Stimulated activated CD4-positive, alpha-beta T cell treated with anti-CD3 and anti-CD28 coated beads, Interleukin-4, amount 100 ng/mL, for 24 hours (primary cell): ENCODE measurements around the gene SEMA6A.

ENCODE experiments used
- DNase-seq: peaks from one replicate; pipeline ENCODE4 v3.0.0-alpha.2; 2020

SEMA6A gene

DNA sequence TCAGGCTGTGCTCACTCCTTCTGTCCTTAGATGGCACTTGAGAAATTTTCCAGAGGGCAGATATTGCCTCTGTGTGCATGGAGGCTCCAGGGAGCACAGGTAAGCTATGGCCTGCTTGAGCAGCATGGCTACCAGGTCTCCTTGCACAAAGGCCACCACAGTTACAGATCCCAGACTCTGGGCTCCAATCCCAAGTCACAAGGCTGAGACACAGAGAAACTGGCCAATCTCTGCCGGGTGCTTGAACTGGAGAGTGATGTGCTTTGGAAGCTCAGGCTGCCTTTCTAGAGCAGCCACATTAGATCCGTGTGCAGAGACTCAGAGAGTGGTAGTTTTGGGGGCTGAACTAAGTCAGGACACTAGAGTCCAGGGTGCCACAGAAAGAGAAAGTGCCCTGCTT is 145.7 kb downstream of the SEMA6A start:
- no peak for DNase-seq

- DNase-seq: no peak
Observed at GRCh38 chr5:116428413-116428812, 146.2 kb downstream of the SEMA6A start.

- no peak for DNase-seq
Observed at GRCh38 chr5:116424951-116425350, 149.7 kb downstream of the SEMA6A start.

DNA sequence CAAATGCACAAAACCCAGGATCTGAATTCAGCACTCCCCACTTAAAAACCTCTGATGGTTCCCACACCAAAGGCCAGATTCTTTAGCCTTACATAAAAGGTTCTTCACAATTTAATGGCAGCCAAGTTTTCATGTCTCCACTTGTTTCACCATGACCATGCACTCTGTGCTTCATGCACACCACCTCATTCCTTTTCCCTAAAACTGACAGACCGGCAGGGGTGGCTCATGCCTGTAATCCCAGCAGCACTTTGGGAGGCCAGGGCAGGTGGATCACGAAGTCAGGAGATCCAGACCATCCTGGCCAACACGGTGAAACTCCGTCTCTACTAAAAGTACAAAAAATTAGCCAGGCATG is 150.4 kb downstream of the SEMA6A start:
- DNase-seq: no peak

- DNase-seq: no peak
Observed at GRCh38 chr5:116423587-116424257, 150.9 kb downstream of the SEMA6A start.

- DNase-seq: no peak
Observed at GRCh38 chr5:116423141-116423540, 151.5 kb downstream of the SEMA6A start.

DNA sequence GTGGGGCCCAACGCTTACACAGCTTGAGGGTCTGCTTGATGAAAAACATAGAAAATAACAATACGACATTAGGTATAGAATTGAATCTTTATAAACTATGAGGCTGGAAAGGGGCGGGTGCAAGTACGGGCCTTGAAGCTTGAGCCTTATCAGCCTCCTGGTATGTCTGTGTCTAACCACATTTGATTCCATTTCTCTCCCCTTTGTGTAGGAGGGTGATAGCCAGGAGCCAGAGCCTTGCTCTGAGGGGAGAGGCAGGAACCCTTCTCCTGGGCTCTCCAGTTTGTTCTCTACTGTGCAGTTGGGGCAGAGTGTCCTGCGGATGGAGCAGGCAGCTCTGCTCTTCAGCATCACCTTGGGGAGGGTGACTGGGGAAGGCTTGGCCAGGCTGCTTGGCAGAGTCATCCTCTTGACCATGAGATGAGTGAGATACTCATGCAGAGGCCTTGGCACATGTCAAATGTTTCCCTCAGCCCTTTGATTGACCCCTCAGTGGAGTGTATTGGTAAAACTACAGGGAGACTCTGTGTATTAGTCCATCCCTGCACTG is 153.5 kb downstream of the SEMA6A start:
- no peak for DNase-seq

DNA sequence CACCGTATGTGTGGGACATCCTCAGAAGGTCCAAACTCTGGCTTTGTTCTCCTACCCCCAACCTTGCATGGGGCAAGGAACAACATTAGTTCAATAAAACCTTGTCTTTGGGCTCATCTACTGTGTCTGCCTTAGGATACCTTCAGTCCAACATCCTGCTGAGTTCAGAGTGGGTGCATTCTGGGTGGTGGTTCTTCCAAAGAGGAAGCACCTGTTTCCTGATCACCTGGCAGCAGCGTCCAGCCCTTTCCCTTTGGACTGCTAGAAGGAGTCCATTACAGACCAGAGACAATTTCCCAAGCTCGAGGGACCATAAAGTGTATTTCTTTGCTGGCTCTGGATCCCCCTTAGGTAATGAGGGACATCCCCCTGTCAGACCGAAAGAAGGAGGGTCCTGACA is 154.1 kb downstream of the SEMA6A start:
- DNase-seq: no peak

- DNase-seq: no peak
Observed at GRCh38 chr5:116419258-116419657, 155.4 kb downstream of the SEMA6A start.

DNA sequence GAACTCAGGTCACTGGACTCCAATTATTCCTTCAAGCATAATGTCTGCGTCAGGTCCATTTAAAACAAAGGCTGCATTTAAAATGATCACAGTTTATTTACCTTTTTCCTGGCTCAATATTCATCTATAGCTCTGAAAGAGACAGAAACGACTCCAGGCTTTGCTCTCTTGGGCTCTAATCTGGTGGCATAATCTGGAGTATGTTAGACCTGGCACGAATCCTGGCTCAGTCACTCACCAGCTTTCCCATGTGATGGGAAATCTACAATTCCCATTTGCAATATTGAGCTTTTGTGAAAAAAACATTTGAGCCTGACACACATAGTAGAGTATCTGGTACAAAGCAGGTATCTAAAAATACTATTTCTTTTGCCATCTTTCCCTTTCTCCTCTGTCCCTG is 155.8 kb downstream of the SEMA6A start:
- DNase-seq: no peak

GRCh38 chr5:116418016-116418415 is 156.6 kb downstream of the SEMA6A start:
- no peak for DNase-seq

GRCh38 chr5:116415989-116416388 is 158.6 kb downstream of the SEMA6A start:
- no peak for DNase-seq

DNA sequence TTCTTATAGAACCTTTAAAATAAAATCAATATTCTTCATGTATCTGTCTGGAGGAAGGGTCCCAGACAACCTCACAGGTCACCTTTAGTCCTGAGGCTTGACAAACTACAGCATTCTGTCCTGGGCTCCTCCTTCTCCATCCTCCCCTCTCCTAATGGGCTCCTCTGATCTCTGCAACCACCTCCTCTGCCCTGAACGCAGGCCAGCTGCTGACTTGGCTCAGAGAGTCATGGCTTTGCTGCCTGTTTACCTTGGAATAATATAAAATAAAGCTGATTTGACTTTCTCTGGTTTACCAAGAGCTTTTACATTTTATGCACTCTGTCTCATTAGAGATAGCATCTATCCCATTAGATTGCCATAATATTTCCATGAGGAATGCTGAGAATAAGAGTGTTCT is 159.4 kb downstream of the SEMA6A start:
- DNase-seq: no peak

GRCh38 chr5:116411101-116411571 is 163.5 kb downstream of the SEMA6A start:
- DNase-seq: no peak

- DNase-seq: no peak
Observed at GRCh38 chr5:116410336-116410890, 164.2 kb downstream of the SEMA6A start.

DNA sequence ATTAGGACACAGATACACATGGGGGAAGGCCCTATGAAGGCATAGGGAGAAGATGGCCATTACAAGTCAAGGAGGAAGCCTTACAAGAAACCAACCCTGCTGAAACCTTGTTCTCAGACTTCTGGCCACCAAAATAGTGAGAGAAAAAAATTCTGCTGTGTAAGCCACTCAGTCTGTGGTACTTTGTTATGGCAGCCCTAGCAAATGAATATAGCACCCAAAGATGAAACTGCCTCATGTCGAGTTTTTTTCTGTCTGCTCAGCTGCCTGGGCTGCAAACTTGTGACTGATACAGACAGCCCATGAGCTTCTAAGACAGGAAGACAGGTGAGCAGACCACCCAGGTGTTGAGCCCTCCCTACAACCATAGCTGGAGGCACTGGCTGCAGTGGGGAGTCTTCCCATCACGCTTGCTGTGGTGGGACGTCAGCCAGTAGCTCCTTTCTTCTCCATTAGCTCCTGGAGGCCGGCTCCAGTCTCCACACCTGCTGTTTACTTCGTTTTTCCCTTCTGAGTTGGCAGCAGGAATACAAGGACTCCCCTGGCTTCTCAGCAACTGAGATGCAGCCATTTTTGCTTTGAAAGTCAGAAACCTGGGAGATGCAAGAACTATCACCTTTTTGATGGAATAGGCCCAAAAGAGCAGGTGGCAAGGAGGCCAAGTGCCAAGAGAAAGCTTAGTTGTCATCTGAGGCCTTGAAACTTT is 164.9 kb downstream of the SEMA6A start:
- no peak for DNase-seq

DNA sequence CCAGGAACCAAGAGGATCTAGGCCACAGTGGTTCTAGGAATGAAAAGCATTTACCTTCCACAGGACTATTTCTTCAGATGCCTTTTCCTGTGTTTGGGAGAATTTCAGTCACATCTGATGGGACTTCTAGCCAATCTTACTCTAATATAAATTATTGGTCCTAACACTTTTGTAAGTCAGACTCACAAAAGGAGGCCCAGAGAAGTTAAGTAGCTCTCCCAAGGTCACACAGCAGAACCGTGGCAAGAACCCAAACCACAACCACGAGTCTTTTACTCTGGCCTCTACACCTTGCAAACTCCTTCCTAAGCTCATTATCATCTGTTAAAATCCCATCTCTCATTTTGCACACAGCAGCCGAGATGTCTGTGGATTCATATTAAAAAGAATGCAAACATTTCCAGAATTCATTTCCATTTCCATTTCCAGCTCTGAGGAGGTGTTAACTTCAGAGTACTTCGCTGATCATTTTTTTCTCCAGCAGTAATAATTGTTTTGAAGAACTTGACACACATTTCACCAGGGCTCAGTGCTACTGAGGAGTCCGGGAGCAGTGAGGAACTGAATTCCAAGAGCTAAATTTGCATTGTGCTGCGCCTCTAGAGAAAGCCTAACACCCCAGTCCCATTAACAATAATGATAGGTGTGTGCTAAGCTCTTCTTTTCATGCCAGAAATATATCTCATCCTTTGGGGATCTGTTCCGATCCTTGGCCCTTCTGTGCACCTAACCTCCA is 168.1 kb downstream of the SEMA6A start:
- no peak for DNase-seq

GRCh38 chr5:116404792-116405191 is 169.8 kb downstream of the SEMA6A start:
- no peak for DNase-seq

DNA sequence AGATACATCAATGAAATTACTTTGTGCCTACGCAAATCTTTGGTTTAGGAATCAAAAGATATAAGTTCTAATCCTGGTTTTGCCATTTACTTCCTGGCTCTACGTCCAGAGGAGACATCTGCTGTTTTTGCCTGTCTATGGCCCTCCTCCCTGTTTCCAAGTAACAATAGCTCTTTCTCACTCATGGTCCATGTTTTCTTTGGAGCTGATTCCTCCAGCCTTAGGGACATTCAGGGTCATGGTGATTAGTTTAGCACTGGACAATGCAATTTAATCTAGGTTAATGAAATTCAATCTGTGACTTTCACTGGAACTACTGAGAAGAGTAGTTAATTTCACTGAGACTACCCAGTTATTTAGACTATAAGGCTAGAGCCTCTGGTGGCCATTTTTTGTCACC is 170.6 kb downstream of the SEMA6A start:
- DNase-seq: no peak

GRCh38 chr5:116402235-116402634 is 172.4 kb downstream of the SEMA6A start:
- DNase-seq: no peak

- no peak for DNase-seq
Observed at GRCh38 chr5:116401576-116401975, 173.0 kb downstream of the SEMA6A start.

GRCh38 chr5:116396476-116397099 is 178.0 kb downstream of the SEMA6A start:
- DNase-seq: no peak

DNA sequence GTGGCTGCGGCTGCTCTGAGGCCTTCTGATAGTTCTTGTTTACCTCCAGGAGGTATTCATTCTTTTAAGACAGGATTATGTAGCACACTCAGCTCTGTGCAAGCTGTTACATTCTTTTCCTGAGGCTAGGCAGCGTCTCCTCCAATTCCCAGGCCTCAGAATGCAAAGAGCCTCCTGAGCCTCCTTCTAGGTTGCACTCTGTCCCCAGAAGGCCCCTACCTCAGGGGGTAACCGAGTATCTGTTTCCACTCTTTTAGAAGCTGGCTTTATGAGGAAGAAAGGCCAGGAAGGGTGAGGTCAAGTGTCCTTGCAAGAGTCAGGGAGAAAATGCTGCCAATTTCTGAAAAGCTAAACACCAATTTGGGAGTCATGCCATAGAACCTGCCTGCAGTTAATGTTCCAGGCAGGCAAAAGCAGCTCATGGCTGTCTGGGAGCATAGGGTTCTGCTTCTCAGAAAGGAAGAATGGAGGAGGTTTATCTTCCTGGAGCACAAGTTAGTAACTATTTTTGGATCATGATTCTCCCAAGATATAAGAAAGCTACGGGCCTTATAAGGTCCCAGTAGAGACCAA is 178.9 kb downstream of the SEMA6A start:
- DNase-seq: no peak
